Right lobe of liver (tissue), 4 donors: ENCODE data around the gene GLP1R.

Experiments
- POLR2A ChIP-seq: fragments of 450-650 bp; IDR thresholded peaks from one replicate; pipeline ENCODE4 v1.6.1; 2017; ENCODE audit warnings: antibody characterized with exemption, mild to moderate bottlenecking
- TF ChIP-seq, protein P1 (sequence below), 4 donors: fragments of 200-600 bp in 3 of 4; fragments of 450-650 bp in 1 of 4; IDR thresholded peaks; one replicate each; pipeline versions ENCODE4 v1.5.1 to v1.8.0; 2016 to 2022; ENCODE audit warnings: antibody characterized with exemption in 4 of 4, mild to moderate bottlenecking in 2 of 4
- donor health status: DM: no; HTN: no; CAD: no.
- donor health status: DM: no; HTN: no; CAD: no.
- donor health status: DM: no; HTN: yes; CAD: no.

DNA sequence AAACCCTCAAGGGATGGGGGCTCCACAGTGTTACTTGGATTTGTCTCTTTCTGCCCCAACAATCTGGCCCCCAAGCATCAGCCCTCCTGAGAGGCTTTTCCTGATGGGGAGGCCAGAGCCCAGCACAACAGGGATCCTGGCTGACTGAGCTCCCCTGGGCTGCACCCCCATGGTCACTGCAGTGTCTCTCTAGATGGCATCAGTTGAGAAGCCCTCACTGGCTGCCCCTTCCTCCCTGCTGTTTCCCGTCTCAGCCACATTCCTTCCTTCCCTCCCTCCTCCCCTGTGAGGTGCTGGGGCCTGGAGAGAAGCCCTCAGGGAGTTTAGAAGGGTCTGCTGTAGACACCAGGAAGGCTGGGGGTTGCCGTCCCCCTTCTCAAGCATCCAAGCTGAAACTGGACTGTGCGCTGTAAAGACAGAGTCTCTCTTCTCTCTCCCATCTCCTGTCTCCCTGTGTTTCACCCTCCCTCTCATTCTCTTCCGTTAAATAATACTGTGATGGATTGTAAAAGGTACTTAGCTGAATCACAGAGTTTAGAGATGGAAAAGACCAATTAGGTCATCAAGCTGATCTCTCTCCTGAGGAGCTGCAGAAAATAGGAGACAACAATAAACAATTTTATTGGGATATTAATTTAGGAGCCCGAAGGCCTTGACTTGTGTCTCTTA, 36.7 kb downstream of the GLP1R start:
- no peak for TF ChIP-seq POLR2A
- TF ChIP-seq, protein P1, sequence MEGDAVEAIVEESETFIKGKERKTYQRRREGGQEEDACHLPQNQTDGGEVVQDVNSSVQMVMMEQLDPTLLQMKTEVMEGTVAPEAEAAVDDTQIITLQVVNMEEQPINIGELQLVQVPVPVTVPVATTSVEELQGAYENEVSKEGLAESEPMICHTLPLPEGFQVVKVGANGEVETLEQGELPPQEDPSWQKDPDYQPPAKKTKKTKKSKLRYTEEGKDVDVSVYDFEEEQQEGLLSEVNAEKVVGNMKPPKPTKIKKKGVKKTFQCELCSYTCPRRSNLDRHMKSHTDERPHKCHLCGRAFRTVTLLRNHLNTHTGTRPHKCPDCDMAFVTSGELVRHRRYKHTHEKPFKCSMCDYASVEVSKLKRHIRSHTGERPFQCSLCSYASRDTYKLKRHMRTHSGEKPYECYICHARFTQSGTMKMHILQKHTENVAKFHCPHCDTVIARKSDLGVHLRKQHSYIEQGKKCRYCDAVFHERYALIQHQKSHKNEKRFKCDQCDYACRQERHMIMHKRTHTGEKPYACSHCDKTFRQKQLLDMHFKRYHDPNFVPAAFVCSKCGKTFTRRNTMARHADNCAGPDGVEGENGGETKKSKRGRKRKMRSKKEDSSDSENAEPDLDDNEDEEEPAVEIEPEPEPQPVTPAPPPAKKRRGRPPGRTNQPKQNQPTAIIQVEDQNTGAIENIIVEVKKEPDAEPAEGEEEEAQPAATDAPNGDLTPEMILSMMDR (IDR thresholded peaks at IDR 0.05) = no peak
